Body of pancreas (tissue), 4 donors: ENCODE results near the gene ERG.

Source experiments
- POLR2A ChIP-seq, 3 donors: fragments of 450-650 bp; IDR thresholded peaks; one replicate each; pipeline ENCODE4 v1.6.1; 2016; ENCODE audit warnings: antibody characterized with exemption in 3 of 3, mild to moderate bottlenecking in 2 of 3
- TF ChIP-seq, protein P1 (sequence below), 7 experiments: fragments of 450-650 bp in 4 of 7; fragments of 200-600 bp in 3 of 7; sonication (generic) in 3 of 7; IDR thresholded peaks; one replicate each; pipeline ENCODE4 v1.5.1; 2016 to 2019; ENCODE audit warnings: antibody characterized with exemption in 7 of 7

DNA sequence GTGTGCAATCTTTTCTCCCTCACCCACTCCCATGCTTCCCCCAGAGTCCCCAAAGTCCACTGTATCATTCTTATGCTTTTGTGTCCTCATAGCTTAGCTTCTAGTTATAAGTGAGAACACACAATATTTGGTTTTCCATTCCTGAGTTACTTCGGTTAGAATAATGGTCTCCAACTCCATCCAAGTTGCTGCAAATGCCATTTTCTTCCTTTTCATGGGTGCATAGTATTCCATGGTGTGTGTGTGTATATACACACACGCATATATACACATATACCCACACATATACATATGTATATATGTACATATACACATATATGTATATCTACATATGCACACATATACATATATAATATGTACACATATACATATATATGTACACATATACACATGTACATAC is 69.3 kb downstream of the ERG start:
- TF ChIP-seq, protein P1, sequence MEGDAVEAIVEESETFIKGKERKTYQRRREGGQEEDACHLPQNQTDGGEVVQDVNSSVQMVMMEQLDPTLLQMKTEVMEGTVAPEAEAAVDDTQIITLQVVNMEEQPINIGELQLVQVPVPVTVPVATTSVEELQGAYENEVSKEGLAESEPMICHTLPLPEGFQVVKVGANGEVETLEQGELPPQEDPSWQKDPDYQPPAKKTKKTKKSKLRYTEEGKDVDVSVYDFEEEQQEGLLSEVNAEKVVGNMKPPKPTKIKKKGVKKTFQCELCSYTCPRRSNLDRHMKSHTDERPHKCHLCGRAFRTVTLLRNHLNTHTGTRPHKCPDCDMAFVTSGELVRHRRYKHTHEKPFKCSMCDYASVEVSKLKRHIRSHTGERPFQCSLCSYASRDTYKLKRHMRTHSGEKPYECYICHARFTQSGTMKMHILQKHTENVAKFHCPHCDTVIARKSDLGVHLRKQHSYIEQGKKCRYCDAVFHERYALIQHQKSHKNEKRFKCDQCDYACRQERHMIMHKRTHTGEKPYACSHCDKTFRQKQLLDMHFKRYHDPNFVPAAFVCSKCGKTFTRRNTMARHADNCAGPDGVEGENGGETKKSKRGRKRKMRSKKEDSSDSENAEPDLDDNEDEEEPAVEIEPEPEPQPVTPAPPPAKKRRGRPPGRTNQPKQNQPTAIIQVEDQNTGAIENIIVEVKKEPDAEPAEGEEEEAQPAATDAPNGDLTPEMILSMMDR (IDR thresholded peaks at IDR 0.05), result no peak
- TF ChIP-seq POLR2A (IDR thresholded peaks at IDR 0.05), result no peak
